ENCODE data around the gene SNAI1.
"Not testable (repeated sequence)": the region's sequence is repeated elsewhere in the genome, so short reads cannot be mapped to it uniquely, and the experiment has no call there.

SNAI1 gene

GRCh38 chr20:49970498-49970897 lies 12.3 kb upstream of the SNAI1 start:
- H3K9me3 ChIP-seq (ENCODE audit: low read length): no peaks in the 10 kb centered on the region
- no peaks in the 10 kb centered on the region for H3K27me3 ChIP-seq (ENCODE audit: insufficient read depth, low read length)
- H3K4me3 ChIP-seq (ENCODE audit: low read length): no peak overlapping the region
- no peaks in the 10 kb centered on the region for H3K36me3 ChIP-seq (ENCODE audit: insufficient read depth, low read length)
- no peak overlapping the region for H2AFZ ChIP-seq (ENCODE audit: low read depth, low read length)
- H3K4me1 ChIP-seq (ENCODE audit: insufficient read depth, low read length): no peaks in the 10 kb centered on the region

GRCh38 chr20:49973981-49974380 lies 8.8 kb upstream of the SNAI1 start:
- Histone ChIP-seq H3K4me1 (ENCODE audit: insufficient read depth, low read length) (peaks cover 2% of the 10 kb centered on the region), H2AFZ (ENCODE audit: low read depth, low read length) (no peak overlapping the region)

GRCh38 chr20:49976542-49976941 lies 6.2 kb upstream of the SNAI1 start:
- Histone ChIP-seq H3K4me3 (ENCODE audit: low read length) (no peak overlapping the region), H3K27me3 (ENCODE audit: insufficient read depth, low read length) (peaks cover 22% of the 10 kb centered on the region), H3K4me1 (ENCODE audit: insufficient read depth, low read length) (peaks cover 4% of the 10 kb centered on the region), H3K9me3 (ENCODE audit: low read length) (no peaks in the 10 kb centered on the region), H3K36me3 (ENCODE audit: insufficient read depth, low read length) (no peaks in the 10 kb centered on the region), H2AFZ (ENCODE audit: low read depth, low read length) (no peak overlapping the region)

More at GRCh38 chr20:49973981-49974380, 8.8 kb upstream of the SNAI1 start:
- no peaks in the 10 kb centered on the region for H3K36me3 ChIP-seq (ENCODE audit: insufficient read depth, low read length)
- no peaks in the 10 kb centered on the region for H3K27me3 ChIP-seq (ENCODE audit: insufficient read depth, low read length)
- H3K4me3 ChIP-seq (ENCODE audit: low read length): no peak overlapping the region
- H3K9me3 ChIP-seq (ENCODE audit: low read length): no peaks in the 10 kb centered on the region

GRCh38 chr20:49977740-49978139 lies 5.0 kb upstream of the SNAI1 start:
- not testable (repeated sequence) for H3K9me3 ChIP-seq (ENCODE audit: low read length)

GRCh38 chr20:49978685-49979029 lies 4.1 kb upstream of the SNAI1 start:
- H3K4me3 ChIP-seq (ENCODE audit: low read length): no peak overlapping the region
- H3K27me3 ChIP-seq (ENCODE audit: insufficient read depth, low read length): peaks cover 28% of the 10 kb centered on the region

More at GRCh38 chr20:49977740-49978139, 5.0 kb upstream of the SNAI1 start:
- H2AFZ ChIP-seq (ENCODE audit: low read depth, low read length); H3K36me3 ChIP-seq (ENCODE audit: insufficient read depth, low read length); H3K4me3 ChIP-seq (ENCODE audit: low read length); H3K4me1 ChIP-seq (ENCODE audit: insufficient read depth, low read length): not testable (repeated sequence)
- peaks cover 28% of the 10 kb centered on the region for H3K27me3 ChIP-seq (ENCODE audit: insufficient read depth, low read length)

GRCh38 chr20:49979030-49979832 lies 3.5 kb upstream of the SNAI1 start:
- H3K4me1 ChIP-seq (ENCODE audit: insufficient read depth, low read length): peaks cover 17% of the 10 kb centered on the region
- no peaks in the 10 kb centered on the region for H3K36me3 ChIP-seq (ENCODE audit: insufficient read depth, low read length)
- no peak overlapping the region for H2AFZ ChIP-seq (ENCODE audit: low read depth, low read length)
- peak overlapping the region; percentile 41 for H3K4me3 ChIP-seq (ENCODE audit: low read length)
- H3K9me3 ChIP-seq (ENCODE audit: low read length): no peaks in the 10 kb centered on the region
- peaks cover 33% of the 10 kb centered on the region for H3K27me3 ChIP-seq (ENCODE audit: insufficient read depth, low read length)

More at GRCh38 chr20:49978685-49979029, 4.1 kb upstream of the SNAI1 start:
- Histone ChIP-seq H2AFZ (ENCODE audit: low read depth, low read length) (no peak overlapping the region), H3K36me3 (ENCODE audit: insufficient read depth, low read length) (no peaks in the 10 kb centered on the region), H3K9me3 (ENCODE audit: low read length) (no peaks in the 10 kb centered on the region), H3K4me1 (ENCODE audit: insufficient read depth, low read length) (peaks cover 15% of the 10 kb centered on the region)

GRCh38 chr20:49980140-49981008 lies 2.4 kb upstream of the SNAI1 start:
- H3K4me3 ChIP-seq (ENCODE audit: low read length): no peak overlapping the region
- H3K27me3 ChIP-seq (ENCODE audit: insufficient read depth, low read length): peaks cover 33% of the 10 kb centered on the region
- H3K36me3 ChIP-seq (ENCODE audit: insufficient read depth, low read length): no peaks in the 10 kb centered on the region
- H2AFZ ChIP-seq (ENCODE audit: low read depth, low read length): no peak overlapping the region
- H3K9me3 ChIP-seq (ENCODE audit: low read length): no peaks in the 10 kb centered on the region
- H3K4me1 ChIP-seq (ENCODE audit: insufficient read depth, low read length): peaks cover 17% of the 10 kb centered on the region

- peaks cover 33% of the 10 kb centered on the region for H3K27me3 ChIP-seq (ENCODE audit: insufficient read depth, low read length)
- peak overlapping the region; percentile 59 for H2AFZ ChIP-seq (ENCODE audit: low read depth, low read length)
- no peaks in the 10 kb centered on the region for H3K9me3 ChIP-seq (ENCODE audit: low read length)
- H3K4me3 ChIP-seq (ENCODE audit: low read length): no peak overlapping the region
- no peaks in the 10 kb centered on the region for H3K36me3 ChIP-seq (ENCODE audit: insufficient read depth, low read length)
- H3K4me1 ChIP-seq (ENCODE audit: insufficient read depth, low read length): peaks cover 17% of the 10 kb centered on the region
Observed at GRCh38 chr20:49981218-49982071, 1.3 kb upstream of the SNAI1 start.

GRCh38 chr20:49982072-49982345 lies 771 bp upstream of the SNAI1 start:
- Histone ChIP-seq H3K36me3 (ENCODE audit: insufficient read depth, low read length) (no peaks in the 10 kb centered on the region), H3K9me3 (ENCODE audit: low read length) (no peaks in the 10 kb centered on the region), H3K4me1 (ENCODE audit: insufficient read depth, low read length) (peaks cover 15% of the 10 kb centered on the region), H3K27me3 (ENCODE audit: insufficient read depth, low read length) (peaks cover 33% of the 10 kb centered on the region), H2AFZ (ENCODE audit: low read depth, low read length) (peak overlapping the region; percentile 59), H3K4me3 (ENCODE audit: low read length) (no peak overlapping the region)

GRCh38 chr20:49983123-49983847 lies 505 bp downstream of the SNAI1 start:
- Histone ChIP-seq H2AFZ (ENCODE audit: low read depth, low read length) (peak overlapping the region; percentile 48), H3K4me1 (ENCODE audit: insufficient read depth, low read length) (peaks cover 20% of the 10 kb centered on the region), H3K36me3 (ENCODE audit: insufficient read depth, low read length) (no peaks in the 10 kb centered on the region), H3K27me3 (ENCODE audit: insufficient read depth, low read length) (peaks cover 33% of the 10 kb centered on the region), H3K9me3 (ENCODE audit: low read length) (no peaks in the 10 kb centered on the region), H3K4me3 (ENCODE audit: low read length) (peak overlapping the region; percentile 46)

- peaks cover 25% of the 10 kb centered on the region for H3K4me1 ChIP-seq (ENCODE audit: insufficient read depth, low read length)
- H3K36me3 ChIP-seq (ENCODE audit: insufficient read depth, low read length): no peaks in the 10 kb centered on the region
- H3K4me3 ChIP-seq (ENCODE audit: low read length): peak overlapping the region; percentile 46
Observed at GRCh38 chr20:49983848-49984408, 1.1 kb downstream of the SNAI1 start.

GRCh38 chr20:49984426-49985153 lies 1.8 kb downstream of the SNAI1 start:
- Histone ChIP-seq H3K36me3 (ENCODE audit: insufficient read depth, low read length) (no peaks in the 10 kb centered on the region), H3K9me3 (ENCODE audit: low read length) (no peaks in the 10 kb centered on the region), H2AFZ (ENCODE audit: low read depth, low read length) (no peak overlapping the region), H3K4me1 (ENCODE audit: insufficient read depth, low read length) (peaks cover 30% of the 10 kb centered on the region), H3K27me3 (ENCODE audit: insufficient read depth, low read length) (peaks cover 31% of the 10 kb centered on the region), H3K4me3 (ENCODE audit: low read length) (no peak overlapping the region)

More at GRCh38 chr20:49983848-49984408, 1.1 kb downstream of the SNAI1 start:
- Histone ChIP-seq H3K9me3 (ENCODE audit: low read length) (no peaks in the 10 kb centered on the region), H2AFZ (ENCODE audit: low read depth, low read length) (no peak overlapping the region), H3K27me3 (ENCODE audit: insufficient read depth, low read length) (peaks cover 33% of the 10 kb centered on the region)
